ENCODE data around the gene OSM.

DNA sequence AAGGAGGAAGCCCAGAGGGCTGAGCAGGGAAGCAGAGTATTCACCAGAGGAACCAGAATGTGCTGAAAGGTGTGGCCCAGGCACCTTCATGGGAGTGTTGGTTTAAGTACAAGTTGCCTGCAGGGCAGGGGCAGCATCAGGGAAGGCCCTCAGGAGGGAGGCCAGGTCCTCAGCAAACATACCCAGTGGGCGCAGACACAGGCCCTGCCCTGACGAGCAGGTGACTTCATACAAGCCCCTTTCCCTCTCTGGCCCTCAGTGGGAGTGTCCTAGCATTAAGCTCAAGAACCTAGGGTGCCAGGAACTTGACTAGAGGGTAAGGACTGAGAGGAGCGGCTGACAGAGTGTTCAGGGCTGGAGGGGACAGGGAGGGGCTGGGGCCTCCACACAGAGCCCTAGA lies 30.2 kb upstream of the OSM start:
- TF ChIP-seq, protein P1, sequence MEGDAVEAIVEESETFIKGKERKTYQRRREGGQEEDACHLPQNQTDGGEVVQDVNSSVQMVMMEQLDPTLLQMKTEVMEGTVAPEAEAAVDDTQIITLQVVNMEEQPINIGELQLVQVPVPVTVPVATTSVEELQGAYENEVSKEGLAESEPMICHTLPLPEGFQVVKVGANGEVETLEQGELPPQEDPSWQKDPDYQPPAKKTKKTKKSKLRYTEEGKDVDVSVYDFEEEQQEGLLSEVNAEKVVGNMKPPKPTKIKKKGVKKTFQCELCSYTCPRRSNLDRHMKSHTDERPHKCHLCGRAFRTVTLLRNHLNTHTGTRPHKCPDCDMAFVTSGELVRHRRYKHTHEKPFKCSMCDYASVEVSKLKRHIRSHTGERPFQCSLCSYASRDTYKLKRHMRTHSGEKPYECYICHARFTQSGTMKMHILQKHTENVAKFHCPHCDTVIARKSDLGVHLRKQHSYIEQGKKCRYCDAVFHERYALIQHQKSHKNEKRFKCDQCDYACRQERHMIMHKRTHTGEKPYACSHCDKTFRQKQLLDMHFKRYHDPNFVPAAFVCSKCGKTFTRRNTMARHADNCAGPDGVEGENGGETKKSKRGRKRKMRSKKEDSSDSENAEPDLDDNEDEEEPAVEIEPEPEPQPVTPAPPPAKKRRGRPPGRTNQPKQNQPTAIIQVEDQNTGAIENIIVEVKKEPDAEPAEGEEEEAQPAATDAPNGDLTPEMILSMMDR (IDR thresholded peaks at IDR 0.05; ENCODE audit: low read length): no peak
- no peak for TF ChIP-seq EZH2 (IDR thresholded peaks at IDR 0.05; ENCODE audit: borderline replicate concordance, low read length)
